NCI-H460 (cell line): ENCODE measurements around the gene LEKR1. TPM values are rescaled to one million over a fixed set of nuclear protein-coding genes. Genes with fewer than 3 reads are reported as not detected.
"Not testable (repeated sequence)": the region's sequence is repeated elsewhere in the genome, so short reads cannot be mapped to it uniquely, and the experiment has no call there.

Experiments
- DNase-seq: peaks from one replicate; pipeline ENCODE4 v3.0.0-alpha.2; 2016; ENCODE audit warnings: low read depth; ENCODE audit errors: extremely low read depth
- total RNA-seq: library from RNA; depleted of rRNA; stranded (reverse); fragments of >200 nt; shearing (Covaris generic); gene quantifications from 2 replicates; pipeline ENCODE4 v1.2.3, GENCODE V29; 2014

The LEKR1 gene
- total RNA-seq, 1 experiment from 2014 or later, result 0.45 TPM

DNA sequence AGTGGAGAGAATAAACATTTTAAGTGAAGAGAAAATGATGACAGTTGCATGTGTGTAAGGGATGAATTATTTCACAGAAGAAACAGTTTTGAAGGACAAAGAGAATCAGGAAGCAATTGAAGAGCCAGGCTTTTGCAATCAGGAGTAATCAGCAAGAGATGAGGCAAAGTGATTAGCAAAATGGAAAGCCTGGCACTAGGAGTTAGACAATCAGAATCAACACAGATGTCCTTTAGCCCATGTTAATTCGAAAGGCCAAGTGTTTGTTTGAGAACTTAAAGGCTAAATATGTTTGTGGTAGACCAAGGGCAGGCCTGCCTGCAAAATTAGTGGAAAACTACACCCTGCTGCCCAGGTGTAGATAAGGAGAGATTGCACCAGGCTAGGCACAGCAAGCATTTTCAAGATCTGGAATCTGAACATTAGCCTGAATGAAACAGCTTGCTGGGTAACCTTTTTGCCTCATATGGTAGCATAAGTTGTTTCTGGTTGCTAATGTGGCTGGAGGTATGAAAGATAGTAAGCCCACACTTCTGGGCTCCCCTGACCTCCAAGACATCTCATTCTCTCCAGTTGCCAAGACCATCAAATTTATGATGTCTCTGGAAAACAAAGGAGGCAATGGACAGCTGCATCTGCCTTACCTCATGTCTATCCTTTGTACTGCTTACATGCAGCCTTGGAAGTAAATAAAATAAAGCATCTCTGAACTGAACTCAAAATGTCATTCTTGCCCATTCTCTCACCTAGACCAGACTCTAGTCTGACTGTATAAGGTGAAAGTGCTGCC is 22.0 kb upstream of the LEKR1 start:
- no peak for DNase-seq

DNA sequence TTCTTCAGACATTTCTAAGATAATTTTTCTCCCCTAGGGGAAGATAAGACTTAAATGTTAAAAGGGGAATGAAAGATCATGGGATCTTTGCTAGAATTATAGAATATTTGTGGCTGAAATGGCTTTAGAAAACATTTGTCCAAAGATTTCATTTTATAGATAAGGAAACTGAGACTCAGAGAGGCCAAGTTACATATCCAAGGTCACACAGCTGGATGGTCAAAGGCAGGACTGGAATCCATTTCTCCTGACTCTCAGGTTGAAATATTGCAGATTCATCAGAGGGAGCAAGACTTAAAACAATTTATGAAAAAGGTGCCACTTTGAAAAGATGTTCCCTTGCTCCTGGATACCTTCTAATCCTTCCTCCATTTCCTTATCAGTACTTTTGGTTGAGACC is 19.5 kb upstream of the LEKR1 start:
- no peak for DNase-seq

DNA sequence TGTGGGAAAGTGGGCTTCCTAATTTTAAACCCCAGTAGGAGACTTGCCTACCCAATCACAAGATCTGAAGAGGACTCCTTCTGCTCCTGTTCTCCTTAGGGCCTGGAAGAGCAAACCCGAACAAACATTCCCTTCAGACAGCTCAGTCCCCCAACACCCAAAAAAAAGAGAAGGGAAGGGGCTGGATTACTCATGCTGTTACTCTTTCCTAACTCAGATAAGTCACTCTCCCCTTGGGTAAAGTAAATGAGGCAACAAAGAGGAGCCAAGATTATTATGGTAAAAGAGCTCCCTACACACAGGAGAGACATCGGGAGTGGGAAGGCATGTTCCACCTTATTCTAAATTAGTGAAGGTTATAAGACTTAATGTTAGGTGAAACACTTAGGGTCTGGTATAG is 18.1 kb upstream of the LEKR1 start:
- DNase-seq, result no peak

DNA sequence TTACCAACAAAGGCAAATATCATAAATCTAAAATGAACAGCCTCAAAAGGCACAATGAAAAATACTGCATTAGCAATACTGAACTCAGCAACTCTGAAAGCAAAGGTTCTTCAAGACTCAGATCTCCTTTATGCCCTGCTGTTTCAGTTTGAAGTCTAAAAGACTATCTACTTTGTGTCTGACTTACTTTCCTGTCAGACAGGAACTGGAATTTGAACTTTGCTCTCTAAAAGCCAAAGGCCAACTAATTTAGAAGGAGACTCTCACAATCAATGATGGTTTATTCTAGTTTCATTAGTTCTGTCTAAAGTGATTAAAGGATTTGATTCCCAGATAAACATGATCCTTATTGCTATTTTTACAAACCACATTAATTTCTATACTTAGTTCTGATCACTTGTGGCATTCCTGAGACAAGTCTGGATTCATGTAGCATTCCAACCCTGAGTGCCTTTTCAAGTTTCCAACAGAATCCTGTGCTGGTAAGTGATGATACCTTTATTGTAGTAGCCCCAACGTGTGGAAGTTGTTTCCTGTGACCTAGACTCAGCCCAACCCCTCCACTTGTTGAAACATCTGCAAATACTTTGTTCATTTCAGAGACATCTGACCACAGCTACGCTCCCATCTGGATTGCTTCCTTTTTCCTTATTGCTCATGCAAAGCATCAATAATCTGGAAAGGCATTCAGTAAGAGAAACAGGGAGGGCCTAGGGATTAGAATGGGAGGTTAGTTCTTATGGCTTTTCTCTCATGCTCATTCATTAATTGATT is 14.9 kb upstream of the LEKR1 start:
- no peak for DNase-seq

DNA sequence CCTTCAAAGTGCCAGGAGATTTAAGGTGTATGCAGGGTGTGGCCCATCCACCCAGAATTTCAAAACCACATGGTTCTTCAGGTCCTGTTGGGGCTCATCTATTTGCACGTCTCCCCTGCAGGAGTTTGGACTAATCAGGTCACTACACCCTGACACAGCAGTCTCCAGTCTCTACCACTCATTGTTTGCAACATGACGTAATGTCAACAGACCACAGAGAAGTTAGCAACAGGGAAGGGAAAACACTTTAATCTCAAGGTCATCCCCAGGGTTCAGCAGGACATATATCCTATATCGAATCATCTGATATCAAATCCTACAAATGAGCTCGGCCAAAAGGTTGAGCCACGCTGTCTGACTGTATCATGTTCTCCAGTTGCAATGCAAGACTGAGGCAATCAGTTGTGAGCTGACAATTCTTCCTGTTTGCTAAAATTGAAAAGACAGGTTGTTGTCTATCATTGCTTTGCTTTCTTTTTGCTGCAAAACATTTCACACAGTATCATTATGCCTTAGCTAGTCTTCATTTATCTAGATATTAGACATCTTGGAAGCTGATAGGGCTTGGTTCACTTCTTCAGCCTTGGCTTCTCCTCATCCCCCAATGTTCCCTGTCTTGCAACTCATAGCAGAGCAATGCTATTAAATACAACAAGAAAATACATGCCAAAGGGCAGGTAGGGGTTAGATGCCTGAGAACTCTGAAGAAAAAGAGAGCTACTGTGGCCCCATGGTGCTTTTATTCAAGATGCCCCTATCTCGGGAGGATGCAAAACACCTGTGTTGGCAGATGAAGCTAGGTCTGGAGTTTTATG is 13.4 kb upstream of the LEKR1 start:
- DNase-seq, result no peak

DNA sequence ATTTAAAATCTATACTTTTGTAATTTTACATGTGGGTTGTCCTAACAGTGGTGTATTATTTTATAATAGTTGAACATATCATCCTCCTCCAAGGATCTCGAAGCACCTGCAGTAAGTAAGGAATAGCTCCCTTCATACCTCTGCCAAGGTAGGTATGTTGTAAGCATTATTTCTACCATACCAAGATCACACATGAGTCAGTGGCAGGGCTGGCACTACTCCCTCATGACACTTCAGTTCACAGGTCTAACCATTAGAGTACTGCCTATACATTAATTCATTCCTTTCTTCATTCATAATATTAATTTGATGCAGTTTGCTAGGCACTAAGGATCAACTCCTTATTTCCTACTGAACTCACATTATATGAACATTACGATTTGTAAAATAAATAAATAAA is 11.9 kb upstream of the LEKR1 start:
- DNase-seq, result no peak

DNA sequence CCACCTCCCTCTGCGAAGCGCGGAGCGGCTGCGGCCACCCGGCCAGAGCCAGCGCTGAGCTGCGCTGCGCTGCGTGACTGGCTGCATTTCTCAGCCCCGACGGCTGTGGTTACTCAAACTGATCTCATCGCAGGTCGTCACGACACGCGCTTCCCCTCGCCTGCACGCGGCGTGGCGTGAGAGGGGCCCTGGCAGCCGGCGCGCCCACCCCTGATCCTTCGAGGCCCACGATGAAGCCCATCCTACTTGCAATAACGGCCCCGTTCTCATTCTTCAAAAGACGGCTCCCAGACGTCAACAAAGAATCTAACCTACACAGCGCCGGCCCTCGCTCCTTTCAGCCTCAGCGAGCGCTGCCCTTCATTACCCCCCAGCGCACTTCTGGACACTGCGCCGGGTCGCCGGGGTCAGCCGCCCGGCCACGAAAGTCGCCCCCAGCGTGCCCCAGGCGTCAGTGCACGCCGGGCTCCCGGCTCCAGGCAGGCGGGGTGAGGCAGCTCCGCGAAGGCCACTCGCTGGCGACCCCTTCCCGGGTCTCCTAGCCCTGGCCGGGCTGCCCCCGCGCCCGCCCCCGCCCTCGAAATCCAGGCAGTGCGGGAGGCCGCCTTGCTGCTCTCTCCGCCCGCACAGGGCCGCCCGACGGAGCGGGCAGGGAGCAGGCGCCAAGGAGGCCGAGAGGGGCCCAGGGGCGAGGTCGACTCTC is 9.9 kb upstream of the LEKR1 start:
- no peak for DNase-seq

DNA sequence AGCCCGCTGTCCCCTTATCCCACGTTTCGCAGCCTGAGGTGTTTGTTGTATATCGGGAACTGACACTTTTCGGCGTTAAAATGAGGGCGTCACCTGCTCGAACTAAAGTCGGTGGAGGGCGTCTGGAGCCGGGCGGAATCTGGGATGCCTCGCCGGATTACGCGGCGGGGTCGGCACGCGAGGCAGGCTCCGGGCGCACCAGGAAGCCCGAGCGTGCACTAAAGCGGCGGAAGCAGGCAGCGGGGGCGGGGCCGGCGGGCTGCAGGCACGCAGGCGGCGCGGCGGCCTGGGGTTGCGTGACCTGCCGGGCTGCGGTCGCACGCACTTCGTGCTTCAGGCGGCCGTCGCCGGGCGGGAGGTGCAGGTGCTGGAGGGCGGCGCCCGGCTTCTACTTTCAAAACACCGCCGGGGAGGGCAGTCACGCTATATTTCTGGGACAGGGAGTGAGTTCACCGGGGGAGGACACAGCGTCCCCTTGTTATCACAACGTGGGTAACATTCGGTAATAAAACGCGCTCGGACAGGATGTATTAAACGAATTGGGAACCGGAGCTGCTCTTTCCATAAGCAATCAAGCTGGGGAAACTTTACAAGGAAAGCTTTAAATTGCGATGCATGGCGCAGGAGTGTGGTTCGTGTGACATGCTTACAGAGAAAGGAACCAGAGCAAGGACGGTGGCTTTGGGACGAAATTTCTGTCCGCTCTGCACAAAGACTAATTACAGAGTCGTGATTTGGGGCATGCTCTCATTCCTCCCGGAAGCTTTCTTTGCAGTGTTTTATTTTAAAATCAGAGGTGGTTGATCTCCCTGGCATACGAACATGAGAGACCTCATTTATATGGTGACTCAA is 9.1 kb upstream of the LEKR1 start:
- peak; percentile 53 for DNase-seq

DNA sequence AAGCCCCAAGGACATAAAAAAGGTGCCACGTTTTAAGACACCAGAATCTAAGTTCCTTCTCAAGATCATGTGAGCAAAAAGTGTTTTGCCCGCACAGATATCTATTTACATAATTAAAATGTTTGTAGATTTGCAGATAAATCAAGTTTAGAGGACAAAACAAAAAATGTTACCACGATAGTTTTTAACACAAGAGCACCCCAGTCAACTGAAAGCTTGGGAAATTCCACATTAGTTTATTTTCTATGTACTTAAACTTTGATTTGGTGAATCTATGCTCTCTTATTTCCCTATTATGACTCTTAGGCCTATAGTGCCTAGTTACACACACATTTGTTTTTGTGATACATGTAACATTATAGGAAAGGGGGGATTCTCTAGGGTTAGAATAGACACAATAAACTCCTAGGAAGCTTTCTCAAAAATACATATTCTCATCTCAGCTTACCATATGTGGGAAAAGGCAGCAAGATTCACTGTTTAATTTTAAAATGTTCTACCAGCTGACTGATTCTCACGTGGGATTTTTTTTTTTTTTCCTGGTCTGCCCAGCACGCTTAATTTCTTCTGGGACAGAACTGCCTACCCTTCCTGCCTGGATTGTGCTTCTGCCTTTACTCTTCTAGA is 8.4 kb upstream of the LEKR1 start:
- no peak for DNase-seq

DNA sequence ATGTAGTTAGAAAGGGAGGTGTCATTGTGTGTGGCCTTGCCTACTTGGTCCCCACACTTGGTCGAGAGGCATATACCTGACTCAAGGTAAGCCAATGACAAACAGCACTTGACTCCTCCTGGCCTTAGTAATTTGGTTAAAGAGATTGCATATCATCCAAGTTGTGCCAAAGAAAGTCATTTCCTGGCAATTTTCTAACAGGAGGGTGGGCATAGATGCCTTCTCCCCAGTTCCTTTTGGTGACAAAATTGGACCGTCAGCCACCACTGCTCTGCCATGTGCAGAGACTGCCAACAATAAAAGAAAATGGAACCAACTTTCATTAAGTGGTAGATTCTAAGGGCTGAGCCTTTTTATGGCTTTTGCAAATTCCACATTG is 7.9 kb upstream of the LEKR1 start:
- no peak for DNase-seq

DNA sequence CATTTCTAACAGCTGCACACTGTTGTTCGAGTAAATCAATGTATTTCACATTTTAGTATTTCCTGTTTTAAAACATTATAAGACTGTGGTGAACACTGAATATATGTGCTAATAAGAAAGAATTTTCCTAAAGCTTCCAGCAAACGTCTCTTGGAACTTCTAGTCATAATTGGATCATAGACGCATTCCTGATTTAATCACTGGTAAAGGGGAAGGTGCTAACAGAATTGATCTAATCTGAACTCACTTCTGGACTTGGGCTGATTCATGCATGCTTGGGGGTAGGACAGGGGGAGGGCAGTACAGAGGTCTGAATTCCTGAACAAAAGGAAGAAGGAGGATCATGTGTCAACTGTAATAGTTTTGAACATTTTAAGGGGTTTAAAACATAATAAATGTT is 7.3 kb upstream of the LEKR1 start:
- no peak for DNase-seq

DNA sequence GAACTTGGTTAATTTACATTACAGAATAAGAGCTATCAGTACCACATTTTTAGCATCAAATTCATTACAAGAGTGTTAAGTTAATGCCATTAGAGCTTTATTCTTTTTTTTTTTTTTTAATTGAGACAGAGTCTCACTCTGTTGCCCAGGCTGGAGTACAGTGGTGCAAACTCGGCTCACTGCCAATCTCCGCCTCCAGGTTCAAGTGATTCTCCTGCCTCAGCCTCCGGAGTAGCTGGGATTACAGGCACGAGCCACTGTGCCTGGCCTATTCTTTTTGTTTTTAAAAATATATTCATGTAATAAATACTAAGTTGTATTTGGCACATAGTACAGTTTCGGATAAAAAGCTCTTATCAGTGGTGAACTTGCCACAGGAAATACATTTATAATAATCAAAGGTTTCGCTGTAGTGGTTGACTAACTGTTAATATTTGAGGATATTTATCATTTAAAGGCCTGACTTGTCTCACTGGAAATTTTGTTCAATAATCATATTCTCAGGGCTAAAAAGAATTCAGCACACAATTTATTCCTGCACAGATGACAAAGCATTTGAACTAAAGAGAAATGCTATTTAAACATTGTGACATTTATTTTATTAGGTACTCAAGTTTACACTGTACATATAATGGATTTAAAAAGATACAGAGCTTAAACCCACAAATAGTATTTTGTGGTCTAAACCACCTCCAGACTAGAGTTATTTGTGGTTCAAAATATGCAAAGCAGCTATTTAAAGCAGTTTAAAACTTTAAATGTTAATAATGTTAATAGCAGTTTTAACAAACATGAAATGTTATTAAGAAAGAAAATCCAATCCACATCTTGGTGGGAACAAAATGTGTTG is 6.1 kb upstream of the LEKR1 start:
- no peak for DNase-seq

DNA sequence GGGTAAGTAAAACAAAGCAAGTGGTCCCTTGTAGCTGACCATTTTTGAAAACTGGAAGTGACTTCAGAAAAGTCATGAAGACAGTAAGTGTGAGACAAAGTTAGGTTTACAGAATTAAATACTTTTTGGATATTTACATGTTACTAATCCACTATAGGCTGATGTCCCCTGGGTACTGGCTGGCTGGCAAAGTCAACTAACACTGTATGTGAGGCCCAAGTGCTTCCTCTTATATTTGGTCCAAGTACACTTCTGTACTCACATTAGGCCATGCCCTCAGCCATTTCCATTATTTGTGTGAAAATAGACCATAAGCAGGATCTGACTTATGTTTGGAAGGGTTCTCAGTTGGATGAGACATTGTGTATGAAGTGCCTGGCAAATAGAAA is 5.5 kb upstream of the LEKR1 start:
- DNase-seq, result no peak

DNA sequence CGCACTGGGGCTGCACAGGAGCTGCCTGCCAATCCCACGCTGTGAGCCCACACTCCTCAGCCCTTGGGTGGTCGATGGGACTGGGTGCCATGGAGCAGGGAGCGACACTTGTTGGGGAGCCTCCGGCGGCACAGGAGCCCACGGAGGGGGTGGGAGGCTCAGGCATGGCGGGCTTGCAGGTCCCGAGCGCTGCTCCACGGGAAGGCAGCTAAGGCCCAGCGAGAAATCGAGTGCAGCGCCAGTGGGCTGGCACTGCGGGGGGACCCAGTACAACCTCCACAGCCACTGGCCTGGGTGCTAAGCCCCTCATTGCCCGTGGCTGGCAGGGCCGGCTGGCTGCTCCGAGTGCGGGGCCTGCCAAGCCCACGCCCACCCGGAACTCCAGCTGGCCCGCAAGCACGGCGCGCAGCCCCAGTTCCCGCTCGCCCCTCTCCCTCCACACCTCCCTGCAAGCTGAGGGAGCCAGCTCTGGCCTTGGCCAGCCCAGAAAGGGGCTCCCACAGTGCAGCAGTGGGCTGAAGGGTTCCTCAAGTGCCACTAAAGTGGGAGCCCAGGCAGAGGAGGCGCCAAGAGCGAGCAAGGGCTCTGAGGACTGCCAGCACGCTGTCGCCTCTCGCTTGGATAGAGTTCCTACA is 3.4 kb upstream of the LEKR1 start:
- not testable (repeated sequence) for DNase-seq

DNA sequence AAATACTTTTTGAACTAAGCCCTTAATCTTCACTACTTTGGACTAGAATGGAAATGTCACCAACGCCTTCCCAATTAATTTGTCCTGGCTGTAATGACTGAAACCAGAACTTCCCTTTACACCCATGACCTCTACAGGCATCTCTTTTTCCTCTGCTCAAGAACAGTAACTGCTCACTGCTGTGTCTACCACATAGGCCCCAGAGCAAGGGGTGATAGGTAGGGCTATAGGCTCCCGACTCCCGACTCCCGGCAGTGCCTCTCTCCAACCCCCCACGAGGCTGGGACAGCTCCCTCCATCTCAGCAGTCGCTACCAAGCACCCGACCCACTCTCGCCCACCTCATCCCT is 384 bp upstream of the LEKR1 start:
- no peak for DNase-seq

DNA sequence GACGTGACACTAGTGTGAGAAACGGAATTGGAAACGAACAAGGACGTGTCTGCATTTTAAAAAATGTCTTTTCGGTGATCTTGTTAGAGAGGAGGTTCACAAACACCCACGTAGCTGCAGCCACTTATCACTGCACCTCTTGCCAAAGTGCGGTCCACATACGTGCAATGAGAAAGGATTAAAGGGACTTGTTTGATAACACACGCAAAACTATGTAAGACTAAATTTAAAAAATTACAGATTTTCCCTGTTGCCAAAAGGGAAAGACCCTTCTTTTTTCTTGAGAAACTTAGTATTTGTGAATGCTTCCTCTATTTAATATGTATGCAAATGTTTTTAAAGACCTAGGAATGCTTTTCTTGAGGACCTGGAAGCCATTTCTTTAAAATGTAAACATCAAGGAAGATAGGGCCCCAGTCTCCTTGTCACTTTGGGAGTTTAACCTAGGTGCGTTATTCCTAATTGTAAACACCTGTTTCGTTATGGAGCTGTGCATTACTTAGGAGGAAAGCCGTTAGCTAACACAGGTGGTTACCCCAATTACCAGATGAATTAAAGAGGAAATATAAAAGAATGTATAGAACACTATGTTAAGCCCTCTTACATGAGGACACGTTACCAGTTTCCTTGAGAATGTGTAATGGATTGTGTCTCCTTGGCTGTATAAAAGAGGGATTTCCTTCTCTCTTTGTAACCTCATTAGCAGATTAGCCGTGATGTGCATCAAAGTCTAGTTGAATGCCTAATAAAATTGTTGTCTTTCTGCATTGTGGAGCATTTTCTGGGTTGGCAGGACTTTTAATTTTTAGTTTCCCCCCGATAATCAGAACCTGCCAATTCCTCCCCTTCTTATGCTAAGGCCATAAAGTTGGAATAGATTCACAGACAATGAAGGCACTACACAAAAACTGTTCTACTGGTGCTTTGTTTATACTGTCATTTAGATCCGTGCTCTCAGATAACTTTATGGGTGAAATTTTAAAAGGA is 1.0 kb downstream of the LEKR1 start:
- DNase-seq, result no peak

DNA sequence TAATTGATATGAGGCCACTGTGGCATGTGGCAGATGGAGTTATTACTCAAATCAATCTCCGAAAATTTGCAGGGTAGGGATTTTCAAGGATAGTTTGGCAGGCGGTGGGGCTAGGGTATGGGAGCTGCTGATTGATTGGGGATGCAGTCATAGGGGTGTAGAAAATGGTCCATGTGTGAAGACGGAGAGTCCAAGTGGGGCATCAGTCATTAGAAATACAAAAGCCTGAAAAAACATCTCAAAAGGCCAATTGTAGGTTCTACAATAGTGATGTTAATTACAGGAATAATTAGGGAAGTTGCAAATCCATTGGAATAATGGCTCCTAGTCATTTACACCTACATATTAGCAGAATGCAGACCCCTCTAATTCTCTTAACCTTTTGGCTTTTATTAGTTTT is 4.9 kb downstream of the LEKR1 start:
- DNase-seq, result no peak
